ENCODE measurements around the gene TRPM3. TPM values are rescaled to one million over a fixed set of nuclear protein-coding genes. Genes with fewer than 3 reads are reported as not detected.

The TRPM3 gene
- total and polyA plus RNA-seq, 2 of the 8 experiments (the other 6 are each of a cell fraction or from before 2014, with no cell fraction given) = 2.4 to 10.9 TPM

DNA sequence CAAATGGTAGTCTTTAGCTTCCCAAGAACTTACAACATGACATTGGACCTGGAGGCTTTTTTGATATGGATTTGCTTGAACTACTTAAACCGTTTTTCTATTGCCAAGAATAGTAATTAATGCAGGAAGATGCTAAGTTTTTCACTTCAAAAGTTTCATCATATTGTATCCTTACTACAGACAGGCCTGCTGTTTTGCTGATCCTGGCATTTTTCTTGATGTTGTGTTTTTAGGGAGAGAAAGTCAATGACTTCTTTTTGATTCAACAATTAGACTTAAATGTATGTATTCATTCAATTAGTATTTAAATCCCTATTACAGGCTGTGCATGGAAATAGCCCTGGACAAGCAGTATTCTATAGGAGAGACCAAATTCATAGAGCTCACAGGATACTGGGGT is 172.7 kb downstream of the TRPM3 start (continued):
- TF ChIP-seq, protein P1, sequence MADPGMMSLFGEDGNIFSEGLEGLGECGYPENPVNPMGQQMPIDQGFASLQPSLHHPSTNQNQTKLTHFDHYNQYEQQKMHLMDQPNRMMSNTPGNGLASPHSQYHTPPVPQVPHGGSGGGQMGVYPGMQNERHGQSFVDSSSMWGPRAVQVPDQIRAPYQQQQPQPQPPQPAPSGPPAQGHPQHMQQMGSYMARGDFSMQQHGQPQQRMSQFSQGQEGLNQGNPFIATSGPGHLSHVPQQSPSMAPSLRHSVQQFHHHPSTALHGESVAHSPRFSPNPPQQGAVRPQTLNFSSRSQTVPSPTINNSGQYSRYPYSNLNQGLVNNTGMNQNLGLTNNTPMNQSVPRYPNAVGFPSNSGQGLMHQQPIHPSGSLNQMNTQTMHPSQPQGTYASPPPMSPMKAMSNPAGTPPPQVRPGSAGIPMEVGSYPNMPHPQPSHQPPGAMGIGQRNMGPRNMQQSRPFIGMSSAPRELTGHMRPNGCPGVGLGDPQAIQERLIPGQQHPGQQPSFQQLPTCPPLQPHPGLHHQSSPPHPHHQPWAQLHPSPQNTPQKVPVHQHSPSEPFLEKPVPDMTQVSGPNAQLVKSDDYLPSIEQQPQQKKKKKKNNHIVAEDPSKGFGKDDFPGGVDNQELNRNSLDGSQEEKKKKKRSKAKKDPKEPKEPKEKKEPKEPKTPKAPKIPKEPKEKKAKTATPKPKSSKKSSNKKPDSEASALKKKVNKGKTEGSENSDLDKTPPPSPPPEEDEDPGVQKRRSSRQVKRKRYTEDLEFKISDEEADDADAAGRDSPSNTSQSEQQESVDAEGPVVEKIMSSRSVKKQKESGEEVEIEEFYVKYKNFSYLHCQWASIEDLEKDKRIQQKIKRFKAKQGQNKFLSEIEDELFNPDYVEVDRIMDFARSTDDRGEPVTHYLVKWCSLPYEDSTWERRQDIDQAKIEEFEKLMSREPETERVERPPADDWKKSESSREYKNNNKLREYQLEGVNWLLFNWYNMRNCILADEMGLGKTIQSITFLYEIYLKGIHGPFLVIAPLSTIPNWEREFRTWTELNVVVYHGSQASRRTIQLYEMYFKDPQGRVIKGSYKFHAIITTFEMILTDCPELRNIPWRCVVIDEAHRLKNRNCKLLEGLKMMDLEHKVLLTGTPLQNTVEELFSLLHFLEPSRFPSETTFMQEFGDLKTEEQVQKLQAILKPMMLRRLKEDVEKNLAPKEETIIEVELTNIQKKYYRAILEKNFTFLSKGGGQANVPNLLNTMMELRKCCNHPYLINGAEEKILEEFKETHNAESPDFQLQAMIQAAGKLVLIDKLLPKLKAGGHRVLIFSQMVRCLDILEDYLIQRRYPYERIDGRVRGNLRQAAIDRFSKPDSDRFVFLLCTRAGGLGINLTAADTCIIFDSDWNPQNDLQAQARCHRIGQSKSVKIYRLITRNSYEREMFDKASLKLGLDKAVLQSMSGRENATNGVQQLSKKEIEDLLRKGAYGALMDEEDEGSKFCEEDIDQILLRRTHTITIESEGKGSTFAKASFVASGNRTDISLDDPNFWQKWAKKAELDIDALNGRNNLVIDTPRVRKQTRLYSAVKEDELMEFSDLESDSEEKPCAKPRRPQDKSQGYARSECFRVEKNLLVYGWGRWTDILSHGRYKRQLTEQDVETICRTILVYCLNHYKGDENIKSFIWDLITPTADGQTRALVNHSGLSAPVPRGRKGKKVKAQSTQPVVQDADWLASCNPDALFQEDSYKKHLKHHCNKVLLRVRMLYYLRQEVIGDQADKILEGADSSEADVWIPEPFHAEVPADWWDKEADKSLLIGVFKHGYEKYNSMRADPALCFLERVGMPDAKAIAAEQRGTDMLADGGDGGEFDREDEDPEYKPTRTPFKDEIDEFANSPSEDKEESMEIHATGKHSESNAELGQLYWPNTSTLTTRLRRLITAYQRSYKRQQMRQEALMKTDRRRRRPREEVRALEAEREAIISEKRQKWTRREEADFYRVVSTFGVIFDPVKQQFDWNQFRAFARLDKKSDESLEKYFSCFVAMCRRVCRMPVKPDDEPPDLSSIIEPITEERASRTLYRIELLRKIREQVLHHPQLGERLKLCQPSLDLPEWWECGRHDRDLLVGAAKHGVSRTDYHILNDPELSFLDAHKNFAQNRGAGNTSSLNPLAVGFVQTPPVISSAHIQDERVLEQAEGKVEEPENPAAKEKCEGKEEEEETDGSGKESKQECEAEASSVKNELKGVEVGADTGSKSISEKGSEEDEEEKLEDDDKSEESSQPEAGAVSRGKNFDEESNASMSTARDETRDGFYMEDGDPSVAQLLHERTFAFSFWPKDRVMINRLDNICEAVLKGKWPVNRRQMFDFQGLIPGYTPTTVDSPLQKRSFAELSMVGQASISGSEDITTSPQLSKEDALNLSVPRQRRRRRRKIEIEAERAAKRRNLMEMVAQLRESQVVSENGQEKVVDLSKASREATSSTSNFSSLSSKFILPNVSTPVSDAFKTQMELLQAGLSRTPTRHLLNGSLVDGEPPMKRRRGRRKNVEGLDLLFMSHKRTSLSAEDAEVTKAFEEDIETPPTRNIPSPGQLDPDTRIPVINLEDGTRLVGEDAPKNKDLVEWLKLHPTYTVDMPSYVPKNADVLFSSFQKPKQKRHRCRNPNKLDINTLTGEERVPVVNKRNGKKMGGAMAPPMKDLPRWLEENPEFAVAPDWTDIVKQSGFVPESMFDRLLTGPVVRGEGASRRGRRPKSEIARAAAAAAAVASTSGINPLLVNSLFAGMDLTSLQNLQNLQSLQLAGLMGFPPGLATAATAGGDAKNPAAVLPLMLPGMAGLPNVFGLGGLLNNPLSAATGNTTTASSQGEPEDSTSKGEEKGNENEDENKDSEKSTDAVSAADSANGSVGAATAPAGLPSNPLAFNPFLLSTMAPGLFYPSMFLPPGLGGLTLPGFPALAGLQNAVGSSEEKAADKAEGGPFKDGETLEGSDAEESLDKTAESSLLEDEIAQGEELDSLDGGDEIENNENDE (IDR thresholded peaks at IDR 0.05; ENCODE audit: insufficient replicate concordance, low read length) = no peak
- no peak for TF ChIP-seq SIRT6 (IDR thresholded peaks at IDR 0.05; ENCODE audit: low read length)
- no peak for TF ChIP-seq SRF (IDR thresholded peaks at IDR 0.05; ENCODE audit: low read depth, low read length)
- TF ChIP-seq TBP (IDR thresholded peaks at IDR 0.05; ENCODE audit: low read depth, low read length) = no peak
- no peak for TF ChIP-seq CBX5 (IDR thresholded peaks at IDR 0.05; ENCODE audit: low read depth, low read length)
- TF ChIP-seq, protein P2, sequence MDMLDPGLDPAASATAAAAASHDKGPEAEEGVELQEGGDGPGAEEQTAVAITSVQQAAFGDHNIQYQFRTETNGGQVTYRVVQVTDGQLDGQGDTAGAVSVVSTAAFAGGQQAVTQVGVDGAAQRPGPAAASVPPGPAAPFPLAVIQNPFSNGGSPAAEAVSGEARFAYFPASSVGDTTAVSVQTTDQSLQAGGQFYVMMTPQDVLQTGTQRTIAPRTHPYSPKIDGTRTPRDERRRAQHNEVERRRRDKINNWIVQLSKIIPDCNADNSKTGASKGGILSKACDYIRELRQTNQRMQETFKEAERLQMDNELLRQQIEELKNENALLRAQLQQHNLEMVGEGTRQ (IDR thresholded peaks at IDR 0.05; ENCODE audit: low read length) = no peak
- TF ChIP-seq CTBP2 (IDR thresholded peaks at IDR 0.05; ENCODE audit: borderline replicate concordance, insufficient read depth, insufficient read length, low read length) = no peak
- no peak for TF ChIP-seq POLR2A (IDR thresholded peaks at IDR 0.05; ENCODE audit: control extremely low read depth in 1 of 2, low read depth in 2 of 2, low read length in 2 of 2)

All from H1 (cell line).